ENCODE data around the gene ST7.

GRCh38 chr7:117217106-117218035, 264.1 kb downstream of the ST7 start:
- TF ChIP-seq, protein P1, sequence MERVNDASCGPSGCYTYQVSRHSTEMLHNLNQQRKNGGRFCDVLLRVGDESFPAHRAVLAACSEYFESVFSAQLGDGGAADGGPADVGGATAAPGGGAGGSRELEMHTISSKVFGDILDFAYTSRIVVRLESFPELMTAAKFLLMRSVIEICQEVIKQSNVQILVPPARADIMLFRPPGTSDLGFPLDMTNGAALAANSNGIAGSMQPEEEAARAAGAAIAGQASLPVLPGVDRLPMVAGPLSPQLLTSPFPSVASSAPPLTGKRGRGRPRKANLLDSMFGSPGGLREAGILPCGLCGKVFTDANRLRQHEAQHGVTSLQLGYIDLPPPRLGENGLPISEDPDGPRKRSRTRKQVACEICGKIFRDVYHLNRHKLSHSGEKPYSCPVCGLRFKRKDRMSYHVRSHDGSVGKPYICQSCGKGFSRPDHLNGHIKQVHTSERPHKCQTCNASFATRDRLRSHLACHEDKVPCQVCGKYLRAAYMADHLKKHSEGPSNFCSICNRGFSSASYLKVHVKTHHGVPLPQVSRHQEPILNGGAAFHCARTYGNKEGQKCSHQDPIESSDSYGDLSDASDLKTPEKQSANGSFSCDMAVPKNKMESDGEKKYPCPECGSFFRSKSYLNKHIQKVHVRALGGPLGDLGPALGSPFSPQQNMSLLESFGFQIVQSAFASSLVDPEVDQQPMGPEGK (CRISPR knock-in tag; IDR thresholded peaks at IDR 0.05; ENCODE audit: borderline replicate concordance) = no peak
- TF ChIP-seq BACH2 (CRISPR knock-in tag; IDR thresholded peaks at IDR 0.05; ENCODE audit: borderline replicate concordance) = no peak
- no peak for TF ChIP-seq ZNF70 (CRISPR knock-in tag; IDR thresholded peaks at IDR 0.05)

Measured in SK-N-SH treated with all-trans-retinoic acid at 6 μM for 48 hours (cell line).